GM12878 (cell line): Measurements from ENCODE around the gene GUK1. TPM values are rescaled to one million over a fixed set of nuclear protein-coding genes. Genes with fewer than 3 reads are reported as not detected.

ENCODE experiments used
- BACH1 ChIP-seq: fragments of 450-650 bp; IDR thresholded peaks from 2 replicates; pipeline ENCODE4 v1.6.1; 2017; ENCODE audit warnings: mild to moderate bottlenecking, borderline replicate concordance
- CBFB ChIP-seq: IDR thresholded peaks from 2 replicates; pipeline ENCODE4 v1.6.1; 2016; ENCODE audit warnings: antibody characterized with exemption, low read depth
- EGR1 ChIP-seq, 2 experiments: IDR thresholded peaks; 1 replicate in 1 of 2; 2 replicates in 1 of 2; pipeline ENCODE4 v1.6.1; 2011 to 2012; ENCODE audit warnings: low read depth in 2 of 2, low read length in 2 of 2, borderline replicate concordance in 1 of 2, mild to moderate bottlenecking in 1 of 2, moderate library complexity in 1 of 2
- IKZF2 ChIP-seq, 2 experiments: fragments of 450-650 bp; IDR thresholded peaks; 2 replicates each; pipeline ENCODE4 v1.6.1; 2017; ENCODE audit warnings: mild to moderate bottlenecking in 2 of 2, moderate library complexity in 2 of 2
- NR2F1 ChIP-seq: fragments of 450-650 bp; conservative IDR thresholded peaks from 2 replicates; pipeline ENCODE4 v1.6.1; 2017; ENCODE audit warnings: mild to moderate bottlenecking
- RAD21 ChIP-seq: IDR thresholded peaks from 2 replicates; pipeline ENCODE4 v1.6.1; 2011; ENCODE audit warnings: mild to moderate bottlenecking, low read depth, low read length, moderate library complexity; ENCODE audit not compliant: insufficient read depth
- RCOR1 ChIP-seq: conservative IDR thresholded peaks from 2 replicates; pipeline ENCODE4 v1.6.1; 2012; ENCODE audit warnings: low read depth, low read length, improper control_type of control experiment
- SIN3A ChIP-seq: IDR thresholded peaks from 2 replicates; pipeline ENCODE4 v1.6.1; 2012; ENCODE audit warnings: low read depth, low read length, improper control_type of control experiment
- SMAD1 ChIP-seq: fragments of 450-650 bp; IDR thresholded peaks from 2 replicates; pipeline ENCODE4 v1.6.1; 2018; ENCODE audit warnings: mild to moderate bottlenecking, low read depth; ENCODE audit not compliant: partially characterized antibody
- STAT1 ChIP-seq: fragments of 450-650 bp; conservative IDR thresholded peaks from 2 replicates; pipeline ENCODE4 v1.6.1; 2014; ENCODE audit warnings: antibody characterized with exemption, mild to moderate bottlenecking
- TAF1 ChIP-seq: IDR thresholded peaks from 2 replicates; pipeline ENCODE4 v1.6.1; 2011; ENCODE audit warnings: mild to moderate bottlenecking, low read depth, low read length, borderline replicate concordance
- TBL1XR1 ChIP-seq: IDR thresholded peaks from 2 replicates; pipeline ENCODE4 v1.6.1; 2012; ENCODE audit warnings: low read depth, low read length, improper control_type of control experiment
- YY1 ChIP-seq: IDR thresholded peaks from 2 replicates; pipeline ENCODE4 v1.6.1; 2011; ENCODE audit warnings: low read depth, mild to moderate bottlenecking, low read length
- polyA plus RNA-seq, 11 experiments: library from polyadenylated mRNA; depleted of rRNA in 4 of 11; unstranded in 6 of 11; stranded (reverse) in 5 of 11; fragments of >200 nt; fragmentation: Nextera tagmentation in 4 of 11; fragmentation: Illumina TruSeq in 1 of 11; extraction: Ambion mirVana in 4 of 11; extraction: Trizol in 1 of 11; gene quantifications; 1 replicate in 1 of 11; 2 replicates in 10 of 11; pipeline versions ENCODE4 v1.2.1 to v1.2.3, GENCODE V29; 2011 to 2016; ENCODE audit warnings: inconsistent platforms in 2 of 11, missing spikeins in 2 of 11, low read depth in 1 of 11
- total RNA-seq, 4 experiments: library from RNA; depleted of rRNA in 3 of 4; stranded (reverse); fragments of >200 nt in 3 of 4; fragmentation: Illumina TruSeq in 1 of 4; extraction: Trizol in 1 of 4; gene quantifications; 2 replicates each; pipeline versions ENCODE4 v1.2.1 to v1.2.3, GENCODE V29; 2013 to 2021
- TF ChIP-seq, protein P1 (sequence below): fragments of 450-650 bp; IDR thresholded peaks from 2 replicates; pipeline ENCODE4 v1.6.1; 2018; ENCODE audit warnings: borderline replicate concordance, mild to moderate bottlenecking; ENCODE audit not compliant: partially characterized antibody
- TF ChIP-seq, protein P2 (sequence below): IDR thresholded peaks from 2 replicates; pipeline ENCODE4 v1.6.1; 2012; ENCODE audit warnings: mild to moderate bottlenecking, low read depth, low read length
- TF ChIP-seq, protein P3 (sequence below): fragments of 450-650 bp; formaldehyde crosslinking; IDR thresholded peaks from 2 replicates; pipeline ENCODE4 v1.4.0; 2022; ENCODE audit warnings: mild to moderate bottlenecking, moderate library complexity

GUK1 gene
- total and polyA plus RNA-seq, 10 of the 15 experiments (the other 5 are each of a cell fraction or from before 2014, with no cell fraction given): 6.3 to 357 (median 203) TPM

DNA sequence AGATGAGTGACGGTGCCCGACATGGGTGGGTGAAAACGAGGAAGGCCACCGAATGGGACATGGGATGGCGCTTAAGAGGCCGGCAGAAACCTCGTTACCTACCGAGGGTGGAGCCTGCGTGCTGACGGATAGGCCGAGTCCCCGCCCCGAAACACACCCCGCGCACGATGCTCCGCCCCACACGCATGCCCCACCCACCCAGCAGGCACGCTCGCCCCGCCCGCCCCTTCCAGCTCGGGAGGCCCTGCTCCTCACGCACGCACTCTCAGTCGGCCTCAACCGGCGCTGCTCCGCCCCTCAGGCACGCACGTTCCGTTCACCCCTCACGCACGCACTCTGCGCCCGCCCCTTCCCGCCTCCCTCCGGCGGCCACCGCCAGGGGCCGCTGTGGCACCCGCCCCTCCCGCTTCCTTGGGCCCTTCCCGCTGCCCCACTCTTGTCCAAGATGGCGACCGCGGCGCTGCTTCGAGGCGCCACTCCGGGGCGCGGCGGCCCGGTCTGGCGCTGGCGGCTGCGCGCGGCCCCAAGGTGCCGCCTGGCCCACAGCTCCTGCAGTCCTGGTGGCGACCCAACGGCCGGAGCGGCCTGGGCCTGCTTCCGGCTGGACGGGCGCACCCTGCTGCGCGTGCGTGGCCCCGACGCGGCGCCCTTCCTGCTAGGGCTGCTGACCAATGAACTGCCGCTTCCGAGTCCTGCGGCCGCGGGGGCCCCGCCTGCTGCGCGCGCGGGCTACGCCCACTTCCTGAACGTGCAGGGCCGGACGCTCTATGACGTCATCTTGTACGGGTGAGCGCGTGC lies 25.5 kb downstream of the GUK1 start, which contains the start of gene IBA57 (continued):
- TF ChIP-seq, protein P1, sequence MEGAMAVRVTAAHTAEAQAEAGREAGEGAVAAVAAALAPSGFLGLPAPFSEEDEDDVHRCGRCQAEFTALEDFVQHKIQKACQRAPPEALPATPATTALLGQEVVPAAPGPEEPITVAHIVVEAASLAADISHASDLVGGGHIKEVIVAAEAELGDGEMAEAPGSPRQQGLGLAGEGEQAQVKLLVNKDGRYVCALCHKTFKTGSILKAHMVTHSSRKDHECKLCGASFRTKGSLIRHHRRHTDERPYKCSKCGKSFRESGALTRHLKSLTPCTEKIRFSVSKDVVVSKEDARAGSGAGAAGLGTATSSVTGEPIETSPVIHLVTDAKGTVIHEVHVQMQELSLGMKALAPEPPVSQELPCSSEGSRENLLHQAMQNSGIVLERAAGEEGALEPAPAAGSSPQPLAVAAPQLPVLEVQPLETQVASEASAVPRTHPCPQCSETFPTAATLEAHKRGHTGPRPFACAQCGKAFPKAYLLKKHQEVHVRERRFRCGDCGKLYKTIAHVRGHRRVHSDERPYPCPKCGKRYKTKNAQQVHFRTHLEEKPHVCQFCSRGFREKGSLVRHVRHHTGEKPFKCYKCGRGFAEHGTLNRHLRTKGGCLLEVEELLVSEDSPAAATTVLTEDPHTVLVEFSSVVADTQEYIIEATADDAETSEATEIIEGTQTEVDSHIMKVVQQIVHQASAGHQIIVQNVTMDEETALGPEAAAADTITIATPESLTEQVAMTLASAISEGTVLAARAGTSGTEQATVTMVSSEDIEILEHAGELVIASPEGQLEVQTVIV: peak; percentile 77
- TF ChIP-seq BACH1: peak; percentile 97
- peak; percentile 99 for TF ChIP-seq YY1
- TF ChIP-seq IKZF2 (IDR thresholded peaks at IDR 0.05): no peak
- TF ChIP-seq, protein P2, sequence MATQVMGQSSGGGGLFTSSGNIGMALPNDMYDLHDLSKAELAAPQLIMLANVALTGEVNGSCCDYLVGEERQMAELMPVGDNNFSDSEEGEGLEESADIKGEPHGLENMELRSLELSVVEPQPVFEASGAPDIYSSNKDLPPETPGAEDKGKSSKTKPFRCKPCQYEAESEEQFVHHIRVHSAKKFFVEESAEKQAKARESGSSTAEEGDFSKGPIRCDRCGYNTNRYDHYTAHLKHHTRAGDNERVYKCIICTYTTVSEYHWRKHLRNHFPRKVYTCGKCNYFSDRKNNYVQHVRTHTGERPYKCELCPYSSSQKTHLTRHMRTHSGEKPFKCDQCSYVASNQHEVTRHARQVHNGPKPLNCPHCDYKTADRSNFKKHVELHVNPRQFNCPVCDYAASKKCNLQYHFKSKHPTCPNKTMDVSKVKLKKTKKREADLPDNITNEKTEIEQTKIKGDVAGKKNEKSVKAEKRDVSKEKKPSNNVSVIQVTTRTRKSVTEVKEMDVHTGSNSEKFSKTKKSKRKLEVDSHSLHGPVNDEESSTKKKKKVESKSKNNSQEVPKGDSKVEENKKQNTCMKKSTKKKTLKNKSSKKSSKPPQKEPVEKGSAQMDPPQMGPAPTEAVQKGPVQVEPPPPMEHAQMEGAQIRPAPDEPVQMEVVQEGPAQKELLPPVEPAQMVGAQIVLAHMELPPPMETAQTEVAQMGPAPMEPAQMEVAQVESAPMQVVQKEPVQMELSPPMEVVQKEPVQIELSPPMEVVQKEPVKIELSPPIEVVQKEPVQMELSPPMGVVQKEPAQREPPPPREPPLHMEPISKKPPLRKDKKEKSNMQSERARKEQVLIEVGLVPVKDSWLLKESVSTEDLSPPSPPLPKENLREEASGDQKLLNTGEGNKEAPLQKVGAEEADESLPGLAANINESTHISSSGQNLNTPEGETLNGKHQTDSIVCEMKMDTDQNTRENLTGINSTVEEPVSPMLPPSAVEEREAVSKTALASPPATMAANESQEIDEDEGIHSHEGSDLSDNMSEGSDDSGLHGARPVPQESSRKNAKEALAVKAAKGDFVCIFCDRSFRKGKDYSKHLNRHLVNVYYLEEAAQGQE: peak; percentile 19; the same call in 1 of the 2 replicates
- peak; percentile 99 for TF ChIP-seq STAT1
- TF ChIP-seq SIN3A: peak; percentile 57
- 0 out of 2 replicates have a peak, but pooled peaks have one; percentile 14 for TF ChIP-seq RAD21
- no peak for TF ChIP-seq CBFB
- TF ChIP-seq, protein P3, sequence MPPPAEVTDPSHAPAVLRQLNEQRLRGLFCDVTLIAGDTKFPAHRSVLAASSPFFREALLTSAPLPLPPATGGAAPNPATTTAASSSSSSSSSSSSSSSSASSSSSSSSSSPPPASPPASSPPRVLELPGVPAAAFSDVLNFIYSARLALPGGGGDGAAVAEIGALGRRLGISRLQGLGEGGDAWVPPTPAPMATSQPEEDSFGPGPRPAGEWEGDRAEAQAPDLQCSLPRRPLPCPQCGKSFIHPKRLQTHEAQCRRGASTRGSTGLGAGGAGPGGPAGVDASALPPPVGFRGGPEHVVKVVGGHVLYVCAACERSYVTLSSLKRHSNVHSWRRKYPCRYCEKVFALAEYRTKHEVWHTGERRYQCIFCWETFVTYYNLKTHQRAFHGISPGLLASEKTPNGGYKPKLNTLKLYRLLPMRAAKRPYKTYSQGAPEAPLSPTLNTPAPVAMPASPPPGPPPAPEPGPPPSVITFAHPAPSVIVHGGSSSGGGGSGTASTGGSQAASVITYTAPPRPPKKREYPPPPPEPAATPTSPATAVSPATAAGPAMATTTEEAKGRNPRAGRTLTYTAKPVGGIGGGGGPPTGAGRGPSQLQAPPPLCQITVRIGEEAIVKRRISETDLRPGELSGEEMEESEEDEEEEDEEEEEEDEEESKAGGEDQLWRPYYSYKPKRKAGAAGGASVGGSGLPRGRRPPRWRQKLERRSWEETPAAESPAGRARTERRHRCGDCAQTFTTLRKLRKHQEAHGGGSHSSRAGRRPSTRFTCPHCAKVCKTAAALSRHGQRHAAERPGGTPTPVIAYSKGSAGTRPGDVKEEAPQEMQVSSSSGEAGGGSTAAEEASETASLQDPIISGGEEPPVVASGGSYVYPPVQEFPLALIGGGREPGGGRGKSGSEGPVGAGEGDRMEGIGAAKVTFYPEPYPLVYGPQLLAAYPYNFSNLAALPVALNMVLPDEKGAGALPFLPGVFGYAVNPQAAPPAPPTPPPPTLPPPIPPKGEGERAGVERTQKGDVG (CRISPR knock-in tag): peak; percentile 92
- TF ChIP-seq TBL1XR1: peak; percentile 25
- no peak for TF ChIP-seq SMAD1
- peak; percentile 83 to 94 for TF ChIP-seq EGR1 (IDR thresholded peaks at IDR 0.05; ENCODE audit: borderline replicate concordance in 1 of 2, low read depth in 2 of 2, low read length in 2 of 2)
- TF ChIP-seq RCOR1: no peak
- peak; percentile 99 for TF ChIP-seq TAF1
- peak; percentile 71 for TF ChIP-seq NR2F1
